ENCODE data around the gene MISP.

The MISP gene

DNA sequence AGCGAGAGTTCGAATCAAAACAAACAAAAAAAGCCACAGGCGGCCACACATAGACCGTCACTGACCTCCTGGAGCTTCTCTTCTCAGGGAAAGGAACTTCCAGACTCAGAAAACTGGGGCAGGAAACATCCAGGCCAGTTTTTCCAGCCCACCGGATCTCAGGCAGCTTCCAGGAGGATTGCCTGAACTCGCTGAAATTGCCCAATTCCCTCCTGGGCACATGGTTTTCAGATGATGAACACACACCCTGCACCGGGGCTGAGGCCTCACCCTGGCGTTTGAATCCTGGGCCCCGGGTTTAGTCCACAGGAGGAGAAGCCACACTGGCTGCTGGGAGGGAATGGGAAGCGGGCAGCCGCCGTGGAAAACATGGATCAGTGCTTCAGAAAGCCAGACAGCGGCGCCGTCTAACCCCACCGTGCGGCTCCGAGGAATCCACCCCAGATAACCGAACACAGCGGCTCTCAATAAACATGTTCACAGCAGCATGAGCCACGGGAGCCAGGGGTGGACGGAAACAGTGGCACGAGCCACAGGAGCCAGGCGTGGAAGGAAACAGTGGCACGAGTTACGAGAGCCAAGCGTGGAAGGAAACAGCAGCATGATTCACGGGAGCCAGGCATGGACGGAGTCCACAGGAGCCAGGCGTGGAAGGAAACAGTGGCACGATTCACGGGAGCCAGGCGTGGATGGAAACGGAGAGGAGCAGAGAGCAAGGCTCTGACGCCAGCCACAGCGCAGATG, 28.2 kb downstream of the MISP start:
- no peak for DNase-seq

- no peak for DNase-seq
Measured at GRCh38 chr19:780935-781334, 30.0 kb downstream of the MISP start.

- no peak for DNase-seq
Measured at GRCh38 chr19:781800-782184, 30.9 kb downstream of the MISP start.

DNA sequence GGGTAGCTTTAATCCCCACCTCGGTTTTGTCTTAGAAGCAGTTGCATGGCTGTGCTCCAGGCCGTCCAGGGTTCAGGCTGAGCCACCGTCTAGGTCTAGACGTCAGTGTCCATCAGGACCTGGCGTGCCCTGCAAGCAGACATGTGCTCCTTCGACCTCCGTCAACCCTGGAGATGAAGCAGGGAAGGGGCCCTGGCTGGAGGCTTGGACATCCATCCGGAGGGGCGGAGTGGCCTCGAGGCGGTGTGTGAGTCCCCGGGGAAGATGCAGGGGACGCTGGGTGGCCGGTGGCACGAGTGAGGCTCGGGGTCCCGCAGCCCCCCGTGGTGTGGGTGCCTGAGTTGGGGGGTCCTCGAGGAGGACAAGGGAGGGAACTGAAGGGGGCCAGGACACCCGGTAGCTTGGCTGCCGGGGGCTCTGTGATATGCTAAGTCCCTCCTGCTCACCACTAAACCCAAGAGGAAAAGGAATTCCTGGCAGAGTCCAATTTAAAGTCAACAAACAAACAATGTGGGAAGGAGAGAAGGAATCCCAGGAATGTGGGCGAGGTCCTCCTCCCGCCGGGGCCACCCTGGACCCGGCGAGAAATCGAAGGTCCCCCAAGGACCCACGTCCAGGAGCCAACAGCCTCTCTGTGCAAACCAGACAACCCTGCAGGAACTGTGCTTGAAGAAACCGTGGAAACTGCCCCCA, 31.4 kb downstream of the MISP start:
- DNase-seq = no peak

DNA sequence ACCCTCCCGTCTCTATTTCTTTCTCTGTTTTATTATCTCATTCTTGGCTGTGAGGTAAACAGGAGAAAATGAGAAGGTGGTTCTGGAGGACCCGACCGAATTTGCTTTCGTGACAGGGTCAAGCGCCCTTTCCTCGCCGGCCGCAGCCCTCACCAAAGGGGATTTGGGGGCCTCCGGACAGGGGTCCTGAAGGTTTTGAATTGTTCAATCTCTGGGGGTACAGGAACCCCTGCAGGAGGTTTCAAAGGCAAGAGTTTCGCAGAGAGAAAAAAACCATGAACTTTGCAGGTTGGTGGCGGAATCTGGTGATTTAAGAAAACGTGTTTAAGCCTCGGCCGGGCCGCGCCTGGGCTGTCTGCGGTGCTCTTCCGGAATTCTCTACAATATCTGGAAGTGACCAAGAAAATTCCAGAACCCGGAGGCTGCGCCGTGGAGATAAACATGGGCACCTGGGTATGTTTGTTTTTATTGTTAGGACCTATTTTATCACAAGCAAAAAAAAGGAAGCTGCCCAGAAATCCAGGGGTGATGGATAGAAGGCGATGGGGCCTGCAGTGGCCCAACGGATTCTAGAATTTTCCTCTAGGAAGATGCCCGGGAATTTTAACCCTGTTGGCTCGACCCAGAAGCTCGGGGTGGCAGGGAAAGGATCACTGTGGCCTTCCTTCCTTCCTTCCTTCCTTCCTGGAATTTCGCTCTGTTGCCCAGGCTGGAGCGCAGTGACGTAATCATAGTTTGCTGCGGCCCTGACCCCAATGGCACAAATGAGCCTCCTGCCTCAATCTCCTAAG, 32.2 kb downstream of the MISP start:
- no peak for DNase-seq

- DNase-seq = no peak
Measured at GRCh38 chr19:784541-784940, 33.6 kb downstream of the MISP start.

DNA sequence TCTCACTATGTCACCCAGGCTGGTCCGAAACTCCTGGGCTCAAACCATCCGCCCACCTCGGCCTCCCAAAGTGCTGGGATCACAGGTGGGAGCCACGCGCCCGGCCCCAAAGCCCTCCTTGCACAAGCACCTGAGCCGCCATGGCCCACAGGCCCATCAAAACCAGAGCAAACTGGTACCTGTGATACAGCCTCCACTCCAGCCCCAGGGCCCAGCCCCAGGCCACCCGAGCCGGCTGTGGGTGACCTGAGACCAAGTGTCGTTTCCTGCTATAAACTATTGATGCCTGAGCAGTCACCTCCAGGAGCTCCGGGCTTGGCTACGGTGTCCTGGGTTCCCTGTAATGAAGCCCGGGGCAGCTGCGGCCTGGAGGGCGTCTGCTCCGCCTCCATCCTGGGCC, 36.6 kb downstream of the MISP start:
- no peak for DNase-seq

- DNase-seq = no peak
Measured at GRCh38 chr19:788686-788982, 37.7 kb downstream of the MISP start.

- DNase-seq = no peak
Measured at GRCh38 chr19:788983-789700, 38.2 kb downstream of the MISP start.

DNA sequence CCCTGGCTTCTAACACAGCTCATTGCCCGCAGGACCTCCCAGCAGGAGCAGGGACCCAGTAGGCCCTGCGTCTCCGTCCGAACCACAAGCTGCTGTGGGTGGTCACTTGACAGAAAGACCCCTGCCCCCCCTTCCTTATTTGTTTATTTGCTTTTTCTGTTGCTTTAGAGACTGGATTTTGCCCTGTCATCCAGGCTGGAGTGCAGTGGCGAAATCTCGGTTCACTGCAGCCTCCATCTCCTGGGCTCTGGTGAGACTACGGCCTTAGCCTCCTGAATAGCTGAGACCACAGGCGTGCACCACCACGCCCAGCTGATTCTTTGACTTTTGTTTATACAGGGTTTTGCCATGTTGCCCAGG, 38.8 kb downstream of the MISP start:
- no peak for DNase-seq

DNA sequence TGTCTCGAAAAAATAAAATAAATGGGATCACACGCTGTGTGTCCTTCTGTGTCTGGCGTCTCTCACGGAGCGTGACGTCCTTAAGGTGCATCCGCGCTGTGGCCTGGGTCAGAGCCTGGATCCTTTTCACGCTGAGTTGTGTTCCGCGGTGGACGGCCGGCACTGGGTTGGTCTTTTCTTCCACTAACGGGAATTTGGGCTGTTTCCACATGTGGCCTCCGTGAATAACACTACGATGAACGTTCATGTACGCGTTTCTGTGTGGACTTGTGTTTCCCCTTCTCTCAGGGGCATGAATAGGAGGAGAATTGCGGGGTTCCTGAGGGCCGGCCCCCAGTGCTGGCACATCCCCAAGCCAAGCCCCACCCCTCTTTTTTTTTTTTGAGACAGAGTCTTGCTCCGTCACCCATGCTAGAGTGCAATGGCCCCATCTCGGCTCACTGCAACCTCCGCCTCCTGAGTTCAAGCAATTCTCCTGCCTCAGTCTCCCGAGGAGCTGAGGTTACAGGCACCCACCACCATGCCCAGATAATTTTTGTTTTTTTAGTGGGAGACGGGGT, 40.2 kb downstream of the MISP start:
- DNase-seq = no peak

GRCh38 chr19:791567-792305, 40.8 kb downstream of the MISP start:
- DNase-seq = no peak

GRCh38 chr19:792306-792885, 41.5 kb downstream of the MISP start:
- no peak for DNase-seq

- DNase-seq = no peak
Measured at GRCh38 chr19:793806-794205, 42.9 kb downstream of the MISP start.

- no peak for DNase-seq
Measured at GRCh38 chr19:795073-795611, 44.2 kb downstream of the MISP start.

DNA sequence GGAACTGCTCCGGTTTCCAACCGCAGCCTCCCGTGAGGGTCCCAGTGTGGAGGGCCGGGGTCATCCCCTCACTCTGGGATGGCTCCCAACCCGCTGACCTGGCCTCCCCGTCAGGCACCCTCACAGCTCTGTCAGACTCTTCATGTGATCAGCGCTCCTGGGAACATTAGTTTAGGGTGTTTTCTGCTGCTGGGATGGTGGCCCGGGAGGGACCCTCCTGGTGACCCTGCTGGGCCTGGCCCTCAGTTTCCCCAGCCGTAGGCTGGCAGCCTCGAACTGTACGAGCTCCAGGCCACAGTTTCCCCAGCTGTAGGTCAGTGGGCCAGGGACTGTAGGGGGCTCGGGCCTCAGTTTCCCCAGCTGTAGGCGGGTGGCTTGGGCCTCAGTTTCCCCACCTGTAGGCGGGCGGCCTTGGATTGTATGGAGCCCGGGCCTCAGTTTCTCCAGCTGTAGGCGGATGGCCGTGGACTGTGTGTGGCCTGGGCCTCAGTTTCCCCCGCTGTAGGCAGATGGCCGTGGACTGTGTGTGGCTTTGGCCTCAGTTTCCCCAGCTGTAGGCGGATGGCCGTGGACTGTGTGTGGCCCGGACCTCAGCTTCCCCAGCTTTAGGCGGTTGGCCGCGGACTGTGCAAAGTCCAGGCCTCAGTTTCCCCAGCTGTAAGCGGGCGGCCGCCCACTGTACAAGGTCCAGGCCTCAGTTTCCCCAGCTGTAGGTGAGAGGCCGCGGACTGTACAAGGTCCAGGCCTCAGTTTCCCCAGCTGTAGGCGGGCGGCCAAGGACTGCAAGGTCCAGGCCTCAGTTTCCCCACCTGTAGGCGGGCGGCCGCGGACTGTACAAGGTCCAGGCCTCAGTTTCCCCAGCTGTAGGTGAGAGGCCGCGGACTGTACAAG, 45.0 kb downstream of the MISP start:
- DNase-seq = no peak

DNA sequence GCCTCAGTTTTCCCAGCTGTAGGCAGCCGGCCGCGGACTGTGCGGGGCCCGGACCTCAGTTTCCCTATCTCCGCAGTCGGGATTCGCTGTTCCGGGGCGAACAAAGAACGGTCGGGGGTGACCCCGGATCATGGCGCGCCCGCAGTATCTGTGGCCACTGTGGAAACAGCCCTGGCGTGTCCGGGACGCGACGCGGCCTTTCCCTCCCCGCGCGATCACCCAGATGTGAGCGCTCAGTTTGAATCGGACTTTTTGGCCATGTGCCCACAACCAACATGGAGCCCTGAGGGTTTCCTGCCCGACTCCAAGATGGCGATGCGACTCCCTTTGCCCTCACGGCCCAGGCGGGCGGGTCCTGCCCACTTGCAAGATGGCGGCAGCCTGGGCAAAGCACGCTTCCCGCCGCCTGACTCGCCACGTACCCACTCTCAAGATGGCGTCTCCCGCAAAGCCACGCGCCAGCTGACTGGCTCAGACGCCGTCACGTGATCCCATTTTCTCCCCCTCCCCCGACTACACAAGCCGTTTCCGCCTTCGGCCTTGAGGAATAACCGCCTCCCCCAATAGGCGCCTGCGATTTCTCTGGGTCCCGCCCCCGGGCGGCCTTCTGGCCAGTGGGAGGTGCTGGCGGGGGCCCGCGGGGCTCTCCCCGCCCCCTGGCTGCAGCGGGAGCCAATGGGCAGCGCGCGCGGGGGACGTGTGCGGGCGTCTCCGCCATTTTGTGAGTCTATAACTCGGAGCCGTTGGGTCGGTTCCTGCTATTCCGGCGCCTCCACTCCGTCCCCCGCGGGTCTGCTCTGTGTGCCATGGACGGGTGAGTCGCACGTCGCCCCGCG, 46.0 kb downstream of the MISP start, which contains the start of gene PTBP1:
TSS of gene PTBP1 (plus strand) at position 761 of the 836 bp plus-strand sequence. CDS start at position 807, 46 bp downstream.
- DNase-seq = peak; percentile 97 to 99 (median 98)

DNA sequence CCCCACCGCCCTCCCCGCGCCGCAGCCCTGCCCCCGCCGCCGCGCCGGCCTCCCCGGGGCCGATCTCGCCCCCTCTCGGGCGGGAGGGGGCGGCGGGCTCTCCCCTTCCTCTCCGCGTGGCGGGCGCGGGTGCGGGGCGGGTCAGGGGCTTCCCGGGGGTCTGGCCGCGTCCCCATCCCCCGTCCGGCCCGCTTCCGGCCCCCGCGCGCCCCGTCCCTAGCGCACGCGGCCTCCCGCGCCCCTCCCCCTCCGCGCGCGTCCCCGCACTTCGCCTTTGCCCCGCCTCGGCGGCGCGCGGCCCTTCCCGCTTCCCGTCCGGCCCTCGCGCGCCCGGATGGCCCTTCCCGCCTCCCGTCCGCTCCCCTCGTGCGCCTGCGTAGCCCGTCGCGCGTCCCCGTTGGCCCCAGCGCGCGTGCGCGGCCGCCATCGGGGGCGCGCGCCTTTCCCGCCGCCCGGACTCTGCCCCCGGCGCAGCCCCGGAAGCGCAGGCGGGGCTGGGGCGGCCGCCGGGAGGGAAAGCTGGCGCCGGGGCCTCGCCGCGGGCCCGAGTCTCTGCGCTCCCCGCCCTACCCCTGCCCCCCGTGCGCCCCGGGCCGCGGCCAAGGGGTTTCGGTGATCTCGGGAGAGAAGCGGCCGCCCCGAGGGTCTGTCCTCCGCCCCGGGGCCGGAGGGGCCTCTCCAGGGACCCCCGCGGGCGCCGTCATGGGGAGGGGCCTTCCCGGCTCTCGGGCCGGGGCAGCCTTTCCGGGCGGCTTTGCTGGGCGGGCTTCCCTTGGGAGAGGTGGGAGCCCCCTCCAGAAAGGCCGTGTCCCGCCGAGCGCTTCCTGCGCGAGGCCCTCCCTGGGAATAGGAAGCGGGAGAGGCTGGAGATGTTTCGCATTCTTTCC, 46.9 kb downstream of the MISP start:
- peak; percentile 60 to 84 (median 72) for DNase-seq
